Endothelial cell (in vitro differentiated cells): ENCODE results near the gene CERS5. TPM values are rescaled to one million over a fixed set of nuclear protein-coding genes. Genes with fewer than 3 reads are reported as not detected.

Experiments used
- DNase-seq: peaks from one replicate; pipeline ENCODE4 v3.0.0; 2021; ENCODE audit warnings: low spot score
- H3K27ac Mint-ChIP-seq: one replicate; pipeline ENCODE4 v1.8.0; 2021; ENCODE audit warnings: mixed read lengths, inconsistent platforms; ENCODE audit not compliant: unreplicated experiment
- H3K27me3 Mint-ChIP-seq: one replicate; pipeline ENCODE4 v1.8.0; 2021; ENCODE audit warnings: mild to moderate bottlenecking, moderate library complexity, mixed read lengths, inconsistent platforms; ENCODE audit not compliant: unreplicated experiment
- H3K36me3 Mint-ChIP-seq: one replicate; pipeline ENCODE4 v1.8.0; 2021; ENCODE audit warnings: mild to moderate bottlenecking, low read depth, mixed read lengths, inconsistent platforms; ENCODE audit not compliant: unreplicated experiment
- H3K4me1 Mint-ChIP-seq: one replicate; pipeline ENCODE4 v1.8.0; 2021; ENCODE audit warnings: mild to moderate bottlenecking, mixed read lengths, inconsistent platforms; ENCODE audit not compliant: unreplicated experiment
- H3K4me3 Mint-ChIP-seq: one replicate; pipeline ENCODE4 v1.8.0; 2021; ENCODE audit warnings: mild to moderate bottlenecking, mixed read lengths, inconsistent platforms; ENCODE audit not compliant: unreplicated experiment
- H3K9me3 Mint-ChIP-seq: one replicate; pipeline ENCODE4 v1.8.0; 2021; ENCODE audit warnings: mixed read lengths, inconsistent platforms; ENCODE audit not compliant: unreplicated experiment
- CTCF ChIP-seq: fragments of 200-600 bp; sonication (generic); IDR thresholded peaks from one replicate; pipeline ENCODE4 v1.5.0; 2021; ENCODE audit warnings: antibody characterized with exemption; ENCODE audit not compliant: unreplicated experiment
- total RNA-seq: library from RNA; stranded (reverse); fragmentation: NEBNext Ultra II Directional; extraction: Animal tissue kit (Norgen Biotek cat#: 25700); gene quantifications from one replicate; pipeline ENCODE4 v1.2.1, GENCODE V29; 2021; ENCODE audit not compliant: unreplicated experiment

CERS5 gene
- total RNA-seq, 1 donor from 2014 or later, result 61.7 TPM

GRCh38 chr12:50127546-50127945, 39.6 kb downstream of the CERS5 start:
- H3K9me3 Mint-ChIP-seq, result no peaks in the 10 kb centered on the region
- no peak for TF ChIP-seq CTCF
- peaks cover 20% of the 10 kb centered on the region for H3K4me1 Mint-ChIP-seq
- no peak for DNase-seq
- peaks cover 2% of the 10 kb centered on the region for H3K27me3 Mint-ChIP-seq
- no peak overlapping the region for H3K4me3 Mint-ChIP-seq
- peaks cover 12% of the 10 kb centered on the region for H3K36me3 Mint-ChIP-seq
- no peak overlapping the region for H3K27ac Mint-ChIP-seq

DNA sequence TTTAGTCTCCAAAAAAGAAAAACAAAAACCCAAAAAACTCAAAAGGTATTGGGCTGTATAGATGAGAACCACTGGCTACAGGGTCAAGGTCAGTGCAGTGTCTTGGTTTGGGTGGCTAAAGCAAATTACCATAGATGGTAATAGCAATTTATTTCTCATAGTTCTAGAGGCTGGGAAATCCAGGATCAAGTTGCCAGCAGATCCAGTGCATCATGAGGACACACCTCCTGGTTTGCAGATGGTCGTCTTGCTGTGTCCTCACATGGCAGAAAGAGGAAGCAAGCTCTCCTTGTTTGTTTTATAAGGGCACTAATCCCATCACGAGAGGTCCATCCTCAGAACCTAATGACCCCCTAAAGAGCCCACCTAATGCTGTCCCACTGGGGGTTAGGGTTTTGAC, 44.0 kb downstream of the CERS5 start:
- DNase-seq, result no peak
- no peak for TF ChIP-seq CTCF
- Mint-ChIP-seq H3K4me1 (peaks cover 20% of the 10 kb centered on the region), H3K27ac (peak overlapping the region; percentile 9), H3K36me3 (peaks cover 14% of the 10 kb centered on the region), H3K9me3 (no peaks in the 10 kb centered on the region), H3K4me3 (no peak overlapping the region), H3K27me3 (peaks cover 2% of the 10 kb centered on the region)

DNA sequence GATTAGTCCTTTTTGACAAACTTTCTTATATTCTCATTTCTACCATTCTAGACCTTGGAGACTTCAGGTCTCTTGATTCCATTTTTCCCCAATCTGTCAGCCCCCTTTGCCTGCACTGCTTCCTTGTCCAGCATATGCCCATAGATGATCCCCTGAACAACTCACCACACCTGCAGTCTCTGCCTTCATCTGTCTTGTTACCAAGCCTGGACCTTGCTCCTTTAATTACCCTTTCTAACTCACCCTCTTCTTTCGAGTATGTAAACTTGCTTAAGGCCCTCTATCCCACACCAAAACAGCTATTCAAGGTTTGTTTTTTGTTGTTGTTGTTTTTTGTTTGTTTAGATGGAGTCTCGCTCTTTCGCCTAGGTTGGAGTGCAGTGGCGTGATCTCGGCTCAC, 45.5 kb downstream of the CERS5 start:
- Mint-ChIP-seq H3K9me3 (no peaks in the 10 kb centered on the region), H3K36me3 (peaks cover 14% of the 10 kb centered on the region), H3K27ac (no peak overlapping the region), H3K27me3 (peaks cover 2% of the 10 kb centered on the region), H3K4me3 (peak overlapping the region; percentile 53), H3K4me1 (peaks cover 20% of the 10 kb centered on the region)
- no peak for TF ChIP-seq CTCF
- DNase-seq, result no peak

DNA sequence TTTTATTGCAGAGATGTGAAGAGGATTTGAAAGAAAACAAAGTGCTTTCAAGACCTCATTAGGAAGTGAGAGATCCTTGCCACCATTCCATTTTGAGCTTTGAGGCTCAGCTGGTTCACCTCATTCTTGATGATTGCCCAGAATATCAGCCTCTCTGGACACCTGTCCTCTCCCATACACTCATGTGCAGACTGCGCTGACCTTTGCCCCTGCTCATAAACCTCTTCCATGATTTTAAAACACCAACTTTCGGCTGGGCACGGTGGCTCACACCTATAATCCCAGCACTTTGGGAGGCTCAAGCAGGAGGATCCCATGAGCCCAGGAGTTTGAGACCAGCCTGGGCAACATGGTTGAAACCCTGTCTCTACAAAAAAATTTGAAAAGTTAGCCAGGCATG, 46.2 kb downstream of the CERS5 start:
- Mint-ChIP-seq H3K36me3 (peaks cover 14% of the 10 kb centered on the region), H3K9me3 (no peaks in the 10 kb centered on the region), H3K4me1 (peaks cover 20% of the 10 kb centered on the region), H3K27me3 (peaks cover 2% of the 10 kb centered on the region), H3K27ac (no peak overlapping the region), H3K4me3 (no peak overlapping the region)
- DNase-seq, result no peak
- TF ChIP-seq CTCF, result no peak

DNA sequence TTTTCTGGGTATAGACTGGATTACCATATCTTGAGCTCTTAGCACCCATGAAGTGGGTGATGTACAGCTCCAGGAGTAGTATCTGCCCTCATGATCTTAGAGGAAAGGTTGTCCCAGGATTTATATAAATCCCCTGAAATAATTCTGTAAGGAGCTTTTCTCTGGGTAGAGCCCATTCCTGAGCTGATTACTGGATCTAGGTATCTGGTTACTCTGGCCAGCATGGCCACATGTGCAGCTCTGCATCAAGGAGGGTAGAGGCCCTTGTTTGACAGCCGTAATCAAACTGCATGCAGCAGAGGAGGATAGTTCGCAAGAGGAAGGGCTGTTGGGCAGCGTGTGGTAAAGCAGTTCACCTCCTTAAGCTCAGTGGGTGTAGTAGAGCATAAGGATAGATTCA, 46.6 kb downstream of the CERS5 start:
- H3K4me1 Mint-ChIP-seq, result peaks cover 16% of the 10 kb centered on the region
- no peak overlapping the region for H3K27ac Mint-ChIP-seq
- H3K9me3 Mint-ChIP-seq, result no peaks in the 10 kb centered on the region

More for the DNA sequence above, 46.6 kb downstream of the CERS5 start:
- Mint-ChIP-seq H3K36me3 (peaks cover 14% of the 10 kb centered on the region), H3K27me3 (peaks cover 2% of the 10 kb centered on the region), H3K4me3 (no peak overlapping the region)
- DNase-seq, result no peak
- no peak for TF ChIP-seq CTCF
